ENCODE results near the gene ZNF519.
"Not testable (repeated sequence)": the region's sequence is repeated elsewhere in the genome, so short reads cannot be mapped to it uniquely, and the experiment has no call there.

Gene ZNF519

DNA sequence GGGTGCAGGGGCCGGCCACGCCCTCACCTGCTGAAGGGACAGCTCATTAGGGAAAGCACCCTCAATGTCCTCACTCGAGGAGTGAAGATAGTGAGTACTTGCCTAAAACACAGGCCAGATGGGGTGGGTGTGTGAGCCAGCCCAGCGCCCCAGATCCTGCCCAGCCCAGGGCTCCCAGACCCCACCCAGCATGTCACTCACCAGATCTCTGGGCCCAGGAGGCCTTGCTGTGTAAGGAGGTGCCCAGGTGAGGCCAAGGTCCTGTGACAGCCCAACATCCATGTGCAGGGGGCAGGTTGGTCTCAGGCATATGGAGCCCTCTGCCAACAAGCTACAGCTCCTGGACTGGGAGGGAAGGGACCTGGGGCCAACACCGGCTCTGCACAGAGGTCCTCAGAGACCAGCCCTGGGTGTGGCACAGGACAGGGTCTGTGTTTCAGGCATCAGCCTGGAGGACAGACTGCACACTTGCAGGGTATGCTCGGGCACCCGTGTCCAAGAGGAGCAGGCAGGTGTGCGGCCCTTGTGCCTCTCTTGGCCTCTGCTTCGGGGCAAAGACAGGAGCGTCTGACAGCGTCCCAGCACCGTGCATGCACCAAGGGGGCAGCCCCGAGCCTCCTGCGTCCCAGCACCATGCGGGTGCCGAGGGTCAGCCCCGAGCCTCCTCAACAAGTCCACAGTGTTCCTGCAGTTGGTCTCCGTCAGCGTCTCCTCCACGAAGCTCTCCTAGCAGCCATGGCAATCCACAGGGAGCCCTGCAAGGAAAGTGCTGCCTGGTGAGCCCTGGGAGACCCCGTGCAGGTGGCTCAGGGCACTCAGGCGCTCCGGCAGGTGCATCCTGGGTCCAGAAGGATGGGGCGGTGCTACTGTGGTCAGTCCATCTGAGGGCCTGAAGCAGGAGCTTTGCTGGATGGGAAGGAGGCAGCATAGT lies 16.0 kb upstream of the ZNF519 start:
- DNase-seq (ENCODE audit: low spot score): not testable (repeated sequence)

DNA sequence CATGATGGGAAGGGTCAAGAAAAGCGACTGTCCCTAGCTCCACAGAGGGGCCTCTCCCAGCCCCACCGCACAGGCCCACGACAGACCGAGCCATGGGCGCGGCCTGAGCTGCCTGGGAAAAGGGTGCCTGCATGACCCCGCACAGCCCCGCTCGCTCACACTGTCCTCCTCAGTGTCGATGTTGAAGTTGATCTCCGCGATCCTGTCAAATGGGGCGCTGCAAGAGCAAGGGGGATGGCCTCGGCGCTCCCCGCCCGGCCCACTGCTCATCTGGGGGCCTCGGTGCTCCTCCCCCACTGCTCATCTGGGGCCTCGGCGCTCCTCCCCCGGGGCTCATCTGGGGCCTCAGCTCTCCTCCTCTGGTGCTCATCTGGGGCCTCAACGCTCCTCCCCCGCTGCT lies 14.5 kb upstream of the ZNF519 start:
- not testable (repeated sequence) for DNase-seq (ENCODE audit: low spot score)

DNA sequence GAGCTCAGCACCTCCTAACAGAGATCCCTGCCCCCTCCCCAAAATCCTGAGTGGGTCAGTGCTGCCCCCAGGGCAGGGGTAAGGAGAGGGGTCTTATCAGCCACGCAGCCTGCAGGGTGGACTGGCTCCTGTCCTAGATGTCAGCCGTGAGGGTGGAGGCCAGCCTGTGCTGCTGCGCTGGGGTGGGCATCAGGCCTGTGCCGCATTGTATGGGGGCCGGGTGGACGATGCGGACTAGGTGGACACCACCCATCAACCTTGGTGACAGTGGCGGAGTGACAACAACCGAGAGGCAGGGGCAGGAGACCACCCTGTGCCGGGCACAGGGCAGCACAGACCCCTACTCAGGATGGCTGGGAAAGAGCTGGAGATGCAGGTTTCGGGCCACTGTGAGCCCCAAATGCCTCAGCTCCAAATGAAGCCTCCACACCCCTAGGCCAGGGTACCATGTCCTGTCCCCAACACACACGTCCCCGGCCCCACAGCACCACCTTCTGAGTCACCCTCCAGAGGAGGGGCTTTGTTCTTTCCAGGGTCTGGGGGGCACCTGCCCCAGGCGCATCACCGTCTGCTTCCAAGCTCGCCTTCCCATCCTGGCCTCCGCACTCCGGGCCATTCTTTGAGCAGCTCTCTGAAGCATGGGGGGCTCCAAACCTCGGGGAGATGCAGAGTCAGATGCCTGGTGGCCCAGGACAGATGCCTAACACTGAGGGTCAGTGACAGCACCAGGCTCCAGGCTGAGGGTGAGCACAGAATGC lies 13.5 kb upstream of the ZNF519 start:
- DNase-seq (ENCODE audit: low spot score): not testable (repeated sequence)

DNA sequence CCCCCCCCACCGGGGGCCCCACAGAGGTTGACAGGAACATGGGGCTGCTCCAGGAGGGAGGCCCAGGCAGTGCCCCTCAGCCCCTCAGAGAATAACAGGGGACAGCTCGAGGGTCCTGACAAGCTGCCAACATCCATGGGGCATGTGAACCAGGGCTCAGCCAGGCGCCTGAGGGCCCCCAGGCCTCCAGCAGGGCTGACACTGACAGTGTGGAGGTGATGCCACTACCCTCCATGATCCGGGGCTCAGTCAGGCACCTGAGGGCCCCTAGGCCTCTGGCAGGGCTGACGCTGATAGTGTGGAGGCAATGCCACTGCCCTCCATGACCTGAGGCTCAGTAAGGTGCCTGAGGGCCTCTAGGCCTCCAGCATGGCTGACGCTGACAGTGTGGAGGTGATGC lies 12.8 kb upstream of the ZNF519 start:
- DNase-seq (ENCODE audit: low spot score): not testable (repeated sequence)

DNA sequence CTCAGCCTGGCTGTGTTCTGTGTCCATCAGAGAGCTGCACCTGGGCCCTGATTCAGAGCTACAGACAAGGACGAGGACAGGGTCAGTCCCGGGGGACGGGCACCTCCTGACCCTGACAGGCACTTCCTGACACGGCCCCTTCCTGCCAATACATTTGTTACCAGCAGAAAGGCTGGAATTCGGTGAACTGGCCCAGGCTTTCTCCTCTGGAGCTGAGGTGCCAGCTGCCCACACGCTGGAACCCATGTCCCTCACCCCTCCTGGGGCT lies 12.3 kb upstream of the ZNF519 start:
- no peak for DNase-seq (ENCODE audit: low spot score)

DNA sequence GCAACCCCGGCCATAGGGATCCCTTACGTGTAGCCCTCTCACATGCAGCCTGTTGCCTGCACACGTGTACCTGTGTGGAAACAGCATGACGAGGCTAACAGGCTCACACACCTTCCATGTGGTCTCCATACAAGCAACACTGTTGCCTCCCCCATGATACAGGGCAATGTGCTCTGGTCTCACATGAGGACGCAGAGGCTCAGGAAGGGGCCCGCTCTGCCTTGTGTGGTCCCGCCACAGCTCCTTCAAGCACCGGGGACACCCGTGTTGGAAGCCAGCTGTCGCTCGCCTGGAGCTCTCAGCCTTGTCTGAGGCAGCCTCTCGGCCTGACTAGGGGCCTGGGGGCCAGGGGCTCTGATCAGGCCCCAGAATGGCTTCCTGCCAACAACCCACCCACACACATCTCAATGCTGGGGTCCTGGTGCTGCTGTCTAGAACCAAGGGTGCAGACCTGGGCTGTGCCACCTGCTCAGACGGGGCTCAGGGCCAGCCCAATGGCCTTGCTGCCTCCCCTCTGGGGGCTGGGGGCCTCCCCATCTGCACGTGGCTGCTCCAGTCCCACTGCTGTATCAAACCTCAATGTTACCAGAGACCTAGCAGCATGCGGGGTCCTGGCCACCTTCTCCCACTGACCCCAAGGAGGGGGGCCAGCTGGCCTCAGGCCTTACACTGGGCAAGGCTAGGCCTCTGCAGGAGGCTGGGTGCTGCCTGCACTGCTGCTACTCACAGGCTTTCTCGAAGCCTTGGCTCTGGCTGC lies 11.8 kb upstream of the ZNF519 start:
- DNase-seq (ENCODE audit: low spot score): not testable (repeated sequence)

DNA sequence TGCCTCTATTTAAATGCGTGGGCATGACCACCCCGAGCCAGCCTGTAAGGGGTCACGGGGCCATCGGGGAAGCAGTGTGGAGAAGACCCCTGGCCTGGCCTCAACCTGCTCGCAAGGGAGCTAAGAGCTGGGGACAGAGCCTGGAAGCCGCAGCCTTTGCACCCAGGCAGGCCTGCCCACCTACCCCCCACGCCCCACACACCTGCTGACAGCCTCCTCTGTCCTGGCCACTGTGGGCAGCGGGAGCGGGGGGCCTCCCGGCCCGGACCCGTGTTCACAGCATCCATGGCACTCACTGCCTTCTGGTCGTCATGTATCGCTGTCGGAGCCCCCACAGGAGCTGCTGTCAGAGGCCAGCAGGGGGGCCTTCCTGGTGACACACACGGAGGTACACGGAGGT lies 11.2 kb upstream of the ZNF519 start:
- not testable (repeated sequence) for DNase-seq (ENCODE audit: low spot score)

DNA sequence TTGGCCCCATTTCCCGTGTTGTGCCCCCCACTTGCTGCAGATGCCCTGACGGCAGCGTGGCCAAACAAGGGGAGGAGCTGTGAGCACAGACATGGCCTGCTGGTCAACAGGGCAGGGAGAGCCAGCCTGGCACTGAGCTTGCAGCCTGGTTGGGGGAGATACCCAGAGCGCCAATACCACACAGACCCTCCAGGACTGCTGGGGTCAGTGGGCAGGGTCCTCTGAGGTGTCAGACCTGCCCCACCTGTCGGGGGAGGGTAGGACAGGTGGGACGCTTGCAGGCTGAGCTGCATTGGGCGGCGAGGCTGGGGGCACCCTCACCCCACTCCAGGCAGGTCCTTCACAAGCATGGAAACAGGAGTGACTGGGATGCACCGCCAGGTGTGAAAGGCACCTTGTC lies 9.9 kb upstream of the ZNF519 start:
- DNase-seq (ENCODE audit: low spot score): not testable (repeated sequence)

DNA sequence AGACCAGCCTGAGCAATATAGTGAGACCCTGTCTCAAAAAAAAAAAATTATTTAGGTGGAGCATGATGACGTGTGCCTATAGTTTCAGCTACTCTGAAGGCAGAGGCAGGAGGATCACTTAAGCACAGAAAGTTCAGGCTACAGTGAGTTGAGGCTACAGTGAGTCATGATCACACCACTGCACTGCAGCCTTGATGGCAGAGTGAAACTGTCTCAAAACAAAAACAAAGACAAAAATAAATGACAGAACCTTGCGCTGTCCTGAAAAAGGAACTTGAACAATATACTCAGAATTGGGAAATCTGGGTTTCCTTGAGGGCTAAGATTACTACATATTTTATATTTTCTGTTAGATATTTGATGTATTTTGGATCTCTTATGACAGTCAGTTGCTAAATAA lies 7.3 kb upstream of the ZNF519 start:
- DNase-seq (ENCODE audit: low spot score): not testable (repeated sequence)

DNA sequence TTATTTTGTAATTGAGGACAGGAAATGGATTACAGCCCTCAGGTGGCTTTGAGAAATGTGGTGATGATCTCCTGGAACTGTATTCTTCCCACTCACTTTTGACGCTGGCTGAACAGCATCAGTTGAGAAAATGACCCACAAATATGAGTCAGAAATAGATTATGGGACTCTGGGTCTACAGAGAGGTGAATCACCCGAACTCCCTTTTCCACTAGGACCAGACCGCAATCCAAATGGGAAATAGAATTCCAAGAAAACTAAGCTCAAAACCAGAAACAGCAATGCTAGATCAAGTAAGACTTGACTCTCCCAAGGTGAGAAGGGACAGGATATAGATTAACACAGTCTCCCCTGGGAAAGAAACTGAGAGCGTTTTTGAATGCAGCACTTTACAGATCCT lies 5.7 kb upstream of the ZNF519 start:
- DNase-seq (ENCODE audit: low spot score): not testable (repeated sequence)

DNA sequence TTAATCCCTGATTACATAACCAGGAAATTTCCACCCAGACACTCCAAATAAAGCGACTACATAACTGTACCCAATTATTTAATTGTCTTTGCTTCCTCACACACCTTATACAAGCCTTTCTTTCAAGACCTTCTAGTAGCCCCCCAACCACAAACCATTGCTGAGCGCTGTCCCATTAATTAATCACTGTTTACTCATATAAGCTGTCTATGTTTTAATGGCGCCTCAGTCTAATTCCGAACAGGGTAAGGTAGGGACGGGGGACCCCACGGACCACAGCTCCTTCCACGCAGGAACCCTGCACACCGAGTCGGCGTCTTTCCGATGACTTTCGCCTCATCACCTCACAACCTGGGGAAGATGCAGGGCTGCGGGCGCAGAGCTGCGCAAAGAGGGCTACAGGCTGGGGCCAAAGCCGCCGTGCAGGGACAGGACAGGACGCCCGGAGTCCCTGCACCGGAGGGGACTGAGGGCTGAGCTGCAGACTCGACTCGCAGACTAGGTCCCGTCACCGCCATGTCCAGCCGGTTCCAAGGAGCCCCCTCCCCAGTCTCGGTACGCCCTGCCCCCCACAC lies 452 bp downstream of the ZNF519 start:
- DNase-seq (ENCODE audit: low spot score): not testable (repeated sequence)

DNA sequence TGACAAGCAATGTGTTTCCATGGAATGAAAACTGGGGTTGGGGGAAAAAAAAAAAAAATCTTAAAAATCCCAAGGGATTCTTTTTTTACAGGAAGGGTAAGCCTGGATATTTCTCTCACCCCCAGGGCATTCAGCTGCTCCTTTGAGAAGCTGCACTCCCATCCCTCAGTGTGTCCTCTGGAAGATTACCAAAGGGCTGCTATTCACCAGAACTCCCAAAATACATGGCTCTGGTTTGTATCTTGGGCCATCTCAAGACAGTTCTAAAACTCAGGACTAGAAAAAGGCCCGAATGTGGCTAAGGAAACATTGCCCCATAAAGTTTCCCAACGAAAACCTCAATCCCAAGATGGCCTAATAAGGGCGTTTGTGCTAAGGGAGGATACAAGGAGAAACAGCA lies 1.4 kb downstream of the ZNF519 start:
- DNase-seq (ENCODE audit: low spot score): not testable (repeated sequence)

DNA sequence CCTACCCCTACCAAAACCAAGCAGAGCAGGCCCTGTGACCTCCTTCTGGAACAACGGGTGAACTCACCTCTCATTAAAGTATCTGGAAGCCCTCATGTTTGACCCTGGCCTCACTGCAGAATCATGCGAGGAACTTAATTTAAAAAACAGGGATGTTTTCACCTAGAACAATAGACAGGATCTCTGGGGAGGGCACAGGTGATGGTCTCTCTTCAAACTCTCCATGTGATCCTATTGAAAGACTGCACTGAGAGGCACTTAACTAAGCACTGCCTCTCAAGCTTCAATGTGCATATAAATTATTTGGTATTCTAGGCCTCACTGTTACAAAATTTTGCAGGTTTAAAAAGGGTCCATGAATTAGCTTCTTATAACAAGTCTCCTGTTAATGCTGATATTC lies 7.5 kb downstream of the ZNF519 start:
- no peak for DNase-seq (ENCODE audit: low spot score)

DNA sequence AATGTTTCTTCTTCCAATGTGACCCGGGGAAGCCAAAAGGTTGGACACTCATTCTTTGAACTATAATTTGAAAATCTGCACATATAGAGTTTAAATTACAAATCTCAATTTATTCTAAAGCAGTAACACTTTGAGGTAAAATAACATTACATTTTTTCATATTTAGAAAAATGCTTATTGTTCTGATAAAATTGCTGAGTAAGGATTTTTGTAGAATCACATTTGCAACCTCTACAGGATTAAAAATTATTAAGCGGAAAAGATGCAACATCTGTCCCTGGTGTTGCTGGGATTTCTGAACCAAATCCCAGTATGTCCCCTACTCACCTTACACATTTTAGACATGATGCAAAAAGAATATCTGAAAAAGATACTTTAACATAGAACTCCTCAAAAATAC lies 10.1 kb downstream of the ZNF519 start:
- DNase-seq (ENCODE audit: low spot score): no peak

DNA sequence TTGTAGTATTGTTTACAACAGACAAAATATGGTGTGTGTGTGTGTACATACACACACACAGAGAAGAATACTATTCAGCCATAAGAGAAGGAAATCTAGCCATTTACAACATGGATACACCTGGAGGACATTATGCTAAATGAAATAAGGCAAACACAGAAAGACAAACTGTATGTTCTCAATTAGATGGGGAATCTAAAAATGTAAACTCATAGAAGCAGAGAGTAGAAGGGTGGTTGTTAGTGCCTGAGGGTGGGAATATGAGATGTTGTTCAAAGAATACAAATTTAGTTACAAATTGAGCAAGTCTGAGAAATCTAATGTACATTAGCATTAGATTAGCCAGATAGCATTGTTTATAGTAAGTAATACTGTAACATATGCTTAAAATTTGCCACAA lies 11.3 kb downstream of the ZNF519 start:
- DNase-seq (ENCODE audit: low spot score): no peak

DNA sequence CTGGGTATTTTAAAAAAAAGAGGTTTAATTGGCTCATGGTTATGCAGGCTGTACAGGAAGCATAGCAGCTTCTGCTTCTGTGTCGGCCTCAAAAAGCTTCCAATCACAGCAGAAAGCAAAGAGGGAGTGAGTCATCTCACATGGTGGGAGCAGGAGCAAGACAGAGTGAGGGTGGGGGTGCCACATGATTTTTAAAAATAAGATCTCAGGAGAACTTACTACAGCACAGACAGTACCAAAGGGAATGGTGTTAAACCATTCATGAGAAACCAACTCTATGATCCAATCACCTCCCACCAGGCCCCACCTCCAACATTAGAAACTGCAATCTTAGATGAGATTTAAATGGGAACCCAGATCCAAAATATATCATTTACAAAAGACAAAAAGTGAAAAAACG lies 14.6 kb downstream of the ZNF519 start:
- no peak for DNase-seq (ENCODE audit: low spot score)

DNA sequence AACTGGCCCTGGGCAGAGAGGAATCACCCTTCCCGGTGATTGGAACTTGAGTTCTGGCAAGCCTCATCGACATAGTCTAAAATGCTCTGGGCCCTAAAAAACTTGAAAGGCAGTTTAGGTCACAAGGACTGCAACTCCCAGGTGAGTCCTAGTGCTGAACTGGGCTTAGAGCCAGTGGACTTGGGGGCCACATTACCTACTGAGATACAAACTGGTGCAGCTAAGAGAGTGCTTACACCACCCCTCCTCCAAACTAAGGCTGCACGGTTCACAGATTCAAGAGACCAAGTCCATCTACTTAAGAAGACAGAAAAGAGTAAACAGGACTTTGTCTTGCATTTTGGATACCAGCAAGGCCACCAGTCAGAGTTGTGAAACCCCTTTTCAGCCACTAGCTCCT lies 25.3 kb downstream of the ZNF519 start:
- no peak for DNase-seq (ENCODE audit: low spot score)

DNA sequence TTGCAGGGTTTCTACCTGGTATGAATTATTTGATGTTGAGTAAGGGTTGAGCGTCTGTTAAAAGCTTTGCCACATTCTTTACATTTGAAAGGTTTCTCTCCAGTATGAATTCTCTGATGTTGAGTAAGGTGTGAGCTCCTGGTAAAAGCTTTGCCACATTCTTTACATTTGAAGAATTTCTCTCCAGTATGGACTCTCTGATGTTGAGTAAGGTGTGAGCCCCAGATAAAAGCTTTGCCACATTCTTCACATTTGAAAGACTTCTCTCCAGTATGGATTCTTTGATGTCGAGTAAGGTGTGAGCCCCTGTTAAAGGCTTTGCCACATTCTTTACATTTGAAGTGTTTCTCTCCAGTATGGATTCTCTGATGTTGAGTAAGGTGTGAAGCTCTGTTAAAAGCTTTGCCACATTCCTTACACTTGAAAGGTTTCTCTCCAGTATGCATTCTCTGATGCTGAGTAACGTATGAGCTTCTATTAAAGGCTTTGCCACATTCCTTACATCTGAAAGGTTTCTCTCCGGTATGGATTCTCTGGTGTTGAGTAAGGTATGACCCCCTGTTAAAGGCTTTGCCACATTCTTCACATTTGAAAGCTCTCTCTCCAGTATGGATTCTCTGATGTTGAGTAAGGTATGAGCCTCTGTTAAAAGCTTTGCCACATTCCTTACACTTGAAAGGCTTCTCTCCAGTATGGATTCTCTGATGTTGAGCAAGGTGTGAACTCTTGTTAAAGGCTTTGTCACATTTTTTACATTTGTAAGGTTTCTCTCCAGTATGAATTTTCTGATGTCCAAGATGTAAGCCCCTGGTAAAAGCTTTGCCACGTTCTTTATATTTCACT lies 27.1 kb downstream of the ZNF519 start:
- no peak for DNase-seq (ENCODE audit: low spot score)

DNA sequence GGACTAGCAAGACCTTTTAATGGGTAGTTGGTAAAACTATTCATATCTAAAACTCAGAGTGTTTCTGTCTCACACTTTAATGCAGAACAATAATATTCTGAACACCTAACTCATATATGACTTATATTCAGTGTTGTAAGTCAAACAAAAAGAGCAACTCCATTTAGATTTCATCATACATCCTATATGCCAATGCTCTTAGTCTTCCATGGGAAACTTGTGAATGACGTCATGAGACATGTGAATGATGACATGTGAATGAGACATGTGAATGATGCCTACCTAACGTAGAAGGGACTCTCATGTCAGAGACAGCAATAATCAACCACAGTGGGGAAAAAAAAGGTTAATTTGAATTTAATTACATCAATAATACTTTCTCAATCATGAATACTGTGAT lies 28.0 kb downstream of the ZNF519 start:
- no peak for DNase-seq (ENCODE audit: low spot score)

DNA sequence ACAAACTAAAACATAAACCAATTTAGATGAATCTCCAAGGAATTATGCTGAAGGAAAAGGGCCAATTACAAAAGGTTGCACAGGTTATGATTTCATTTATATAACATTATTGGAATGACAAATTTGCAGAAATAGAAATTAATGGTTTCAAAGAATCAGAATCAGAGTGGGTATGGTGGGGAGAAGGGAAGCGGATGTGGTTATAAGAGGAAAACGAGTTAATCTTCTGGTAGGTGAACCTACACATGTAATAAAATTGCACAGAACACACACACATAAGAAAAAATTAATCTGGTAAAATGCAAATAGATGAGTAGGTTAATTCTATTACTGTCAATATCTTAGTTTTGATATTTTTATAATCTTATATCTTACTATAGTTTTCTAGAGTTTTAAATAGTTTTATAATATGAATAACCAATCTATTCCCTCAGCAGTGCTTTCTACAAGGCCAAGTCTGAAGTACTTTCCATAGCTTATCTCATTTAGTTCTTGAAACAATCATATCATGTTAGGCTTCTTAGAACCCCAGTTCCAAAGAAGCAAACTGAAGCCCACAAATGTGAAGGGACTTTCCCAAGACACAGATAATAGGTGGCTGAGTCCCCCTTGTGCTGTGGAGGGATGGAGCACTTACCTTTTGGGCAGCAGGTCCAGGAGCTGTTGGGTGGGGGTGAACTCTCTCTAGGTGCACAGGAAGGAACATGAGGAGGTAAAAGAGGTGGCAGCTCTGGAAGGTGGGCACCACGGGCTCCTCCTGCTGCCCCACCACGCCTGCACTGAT lies 31.5 kb downstream of the ZNF519 start:
- no peak for DNase-seq (ENCODE audit: low spot score)

DNA sequence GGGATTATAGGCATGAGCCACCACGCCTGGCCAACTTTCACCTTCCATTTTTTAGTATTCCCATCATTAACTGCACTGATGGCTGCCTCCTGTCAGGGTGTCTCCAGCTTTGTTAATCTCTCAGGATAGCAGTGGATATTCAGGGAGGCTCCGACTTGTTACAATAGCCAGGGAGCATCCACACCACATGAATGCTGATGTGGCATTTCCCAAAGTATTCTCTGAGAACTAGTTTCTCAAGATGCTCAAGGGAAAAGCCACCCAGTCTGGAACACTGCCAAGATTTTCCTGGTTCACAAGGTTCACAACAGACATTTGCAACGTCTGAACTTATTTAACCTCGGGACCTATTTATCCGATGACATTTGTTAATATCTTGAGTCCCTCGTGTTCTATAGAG lies 33.8 kb downstream of the ZNF519 start:
- no peak for DNase-seq (ENCODE audit: low spot score)
